ENCODE results near the gene UBE3D.

Gene UBE3D

GRCh38 chr6:82909551-82909950 lies 156.1 kb downstream of the UBE3D start:
- no peaks in the 10 kb centered on the region for H3K36me3 ChIP-seq (ENCODE audit: control insufficient read depth, insufficient read depth, low read length)
- no peak overlapping the region for H3K27ac ChIP-seq
- no peaks in the 10 kb centered on the region for H3K79me2 ChIP-seq
- no peak for TF ChIP-seq CTCF (IDR thresholded peaks at IDR 0.05)
- no peak overlapping the region for H3K4me3 ChIP-seq (ENCODE audit: low read depth, low read length)
- no peak overlapping the region for H3K9ac ChIP-seq
- H3K4me2 ChIP-seq (ENCODE audit: low read length): no peak overlapping the region
- H3K27me3 ChIP-seq (ENCODE audit: control insufficient read depth, insufficient read depth, low read length): no peaks in the 10 kb centered on the region
- H3K4me1 ChIP-seq: no peaks in the 10 kb centered on the region
- no peak overlapping the region for H2AFZ ChIP-seq
- no peaks in the 10 kb centered on the region for H3K9me3 ChIP-seq (ENCODE audit: control insufficient read depth, low read length)

GRCh38 chr6:82908661-82909060 lies 157.0 kb downstream of the UBE3D start:
- no peak overlapping the region for H3K4me2 ChIP-seq (ENCODE audit: low read length)
- H3K9ac ChIP-seq: no peak overlapping the region
- no peaks in the 10 kb centered on the region for H3K4me1 ChIP-seq
- no peak overlapping the region for H2AFZ ChIP-seq
- H3K79me2 ChIP-seq: no peaks in the 10 kb centered on the region
- no peaks in the 10 kb centered on the region for H3K27me3 ChIP-seq (ENCODE audit: control insufficient read depth, insufficient read depth, low read length)
- H3K36me3 ChIP-seq (ENCODE audit: control insufficient read depth, insufficient read depth, low read length): no peaks in the 10 kb centered on the region
- no peak overlapping the region for H3K27ac ChIP-seq
- H3K9me3 ChIP-seq (ENCODE audit: control insufficient read depth, low read length): no peaks in the 10 kb centered on the region
- TF ChIP-seq CTCF (IDR thresholded peaks at IDR 0.05): no peak
- H3K4me3 ChIP-seq (ENCODE audit: low read depth, low read length): no peak overlapping the region

- H3K4me2 ChIP-seq (ENCODE audit: low read length): no peak overlapping the region
- no peak overlapping the region for H3K9ac ChIP-seq
- H3K27ac ChIP-seq: no peak overlapping the region
- TF ChIP-seq CTCF (IDR thresholded peaks at IDR 0.05): no peak
- H2AFZ ChIP-seq: no peak overlapping the region
- no peaks in the 10 kb centered on the region for H3K27me3 ChIP-seq (ENCODE audit: control insufficient read depth, insufficient read depth, low read length)
- H3K4me1 ChIP-seq: no peaks in the 10 kb centered on the region
- H3K4me3 ChIP-seq (ENCODE audit: low read depth, low read length): no peak overlapping the region
- H3K9me3 ChIP-seq (ENCODE audit: control insufficient read depth, low read length): no peaks in the 10 kb centered on the region
- no peaks in the 10 kb centered on the region for H3K79me2 ChIP-seq
- H3K36me3 ChIP-seq (ENCODE audit: control insufficient read depth, insufficient read depth, low read length): no peaks in the 10 kb centered on the region
Measured at GRCh38 chr6:82906951-82907350, 158.7 kb downstream of the UBE3D start.

DNA sequence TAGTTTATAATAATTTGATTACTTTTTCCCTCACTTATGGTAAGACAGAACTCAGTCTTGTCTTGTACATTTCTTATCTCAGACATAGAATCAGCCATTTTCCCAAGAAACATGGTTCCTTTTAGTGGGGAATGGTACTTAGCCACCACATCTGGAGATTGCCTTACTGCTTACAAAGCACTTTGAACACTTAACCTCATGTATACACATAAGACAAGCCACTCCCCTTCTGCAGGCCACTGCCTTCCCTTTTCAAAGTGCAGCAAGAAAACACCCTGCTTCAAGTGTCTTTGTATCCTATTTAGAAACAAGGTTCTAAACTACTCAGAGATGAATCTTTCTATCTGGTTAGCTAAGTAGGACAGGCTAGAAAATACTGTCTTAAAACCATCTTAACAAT lies 159.2 kb downstream of the UBE3D start:
- no peak overlapping the region for H3K9ac ChIP-seq
- no peak for TF ChIP-seq CTCF (IDR thresholded peaks at IDR 0.05)
- no peaks in the 10 kb centered on the region for H3K27me3 ChIP-seq (ENCODE audit: control insufficient read depth, insufficient read depth, low read length)
- H3K36me3 ChIP-seq (ENCODE audit: control insufficient read depth, insufficient read depth, low read length): no peaks in the 10 kb centered on the region
- H3K9me3 ChIP-seq (ENCODE audit: control insufficient read depth, low read length): no peaks in the 10 kb centered on the region
- no peaks in the 10 kb centered on the region for H3K79me2 ChIP-seq
- H3K4me2 ChIP-seq (ENCODE audit: low read length): no peak overlapping the region
- H3K4me3 ChIP-seq (ENCODE audit: low read depth, low read length): no peak overlapping the region
- H2AFZ ChIP-seq: no peak overlapping the region
- no peaks in the 10 kb centered on the region for H3K4me1 ChIP-seq
- no peak overlapping the region for H3K27ac ChIP-seq

- H3K27ac ChIP-seq: no peak overlapping the region
- H3K4me2 ChIP-seq (ENCODE audit: low read length): no peak overlapping the region
- H3K79me2 ChIP-seq: no peaks in the 10 kb centered on the region
- H3K9me3 ChIP-seq (ENCODE audit: control insufficient read depth, low read length): no peaks in the 10 kb centered on the region
- H3K4me3 ChIP-seq (ENCODE audit: low read depth, low read length): no peak overlapping the region
- TF ChIP-seq CTCF (IDR thresholded peaks at IDR 0.05): no peak
- H3K36me3 ChIP-seq (ENCODE audit: control insufficient read depth, insufficient read depth, low read length): no peaks in the 10 kb centered on the region
- H3K27me3 ChIP-seq (ENCODE audit: control insufficient read depth, insufficient read depth, low read length): no peaks in the 10 kb centered on the region
- no peaks in the 10 kb centered on the region for H3K4me1 ChIP-seq
- H3K9ac ChIP-seq: no peak overlapping the region
- H2AFZ ChIP-seq: no peak overlapping the region
Measured at GRCh38 chr6:82904860-82905259, 160.8 kb downstream of the UBE3D start.
